ENCODE data around the gene LIPF. TPM values are rescaled to one million over a fixed set of nuclear protein-coding genes. Genes with fewer than 3 reads are reported as not detected.

Gene LIPF
- total RNA-seq, 2 donors from 2014 or later = not detected

DNA sequence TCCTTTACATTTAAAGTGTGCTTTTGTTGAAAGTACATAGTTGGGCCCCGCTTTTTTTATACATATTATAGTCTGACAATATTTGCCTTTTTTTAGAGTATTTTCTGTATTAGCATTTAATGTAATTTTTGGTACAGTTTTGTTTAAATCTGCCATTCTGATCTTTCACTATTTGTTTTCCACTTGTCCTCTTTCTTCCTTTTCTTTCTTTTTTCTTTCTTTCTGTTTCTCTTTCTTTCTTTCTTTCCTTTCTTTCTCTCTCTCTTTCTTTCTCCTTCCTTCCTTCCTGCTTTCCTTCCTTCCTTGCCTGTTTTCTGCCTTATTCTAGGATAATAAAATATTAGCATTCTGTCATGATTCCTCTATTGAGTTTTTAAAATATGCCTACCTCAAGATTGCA lies 51.3 kb downstream of the LIPF start:
- TF ChIP-seq, protein P1, sequence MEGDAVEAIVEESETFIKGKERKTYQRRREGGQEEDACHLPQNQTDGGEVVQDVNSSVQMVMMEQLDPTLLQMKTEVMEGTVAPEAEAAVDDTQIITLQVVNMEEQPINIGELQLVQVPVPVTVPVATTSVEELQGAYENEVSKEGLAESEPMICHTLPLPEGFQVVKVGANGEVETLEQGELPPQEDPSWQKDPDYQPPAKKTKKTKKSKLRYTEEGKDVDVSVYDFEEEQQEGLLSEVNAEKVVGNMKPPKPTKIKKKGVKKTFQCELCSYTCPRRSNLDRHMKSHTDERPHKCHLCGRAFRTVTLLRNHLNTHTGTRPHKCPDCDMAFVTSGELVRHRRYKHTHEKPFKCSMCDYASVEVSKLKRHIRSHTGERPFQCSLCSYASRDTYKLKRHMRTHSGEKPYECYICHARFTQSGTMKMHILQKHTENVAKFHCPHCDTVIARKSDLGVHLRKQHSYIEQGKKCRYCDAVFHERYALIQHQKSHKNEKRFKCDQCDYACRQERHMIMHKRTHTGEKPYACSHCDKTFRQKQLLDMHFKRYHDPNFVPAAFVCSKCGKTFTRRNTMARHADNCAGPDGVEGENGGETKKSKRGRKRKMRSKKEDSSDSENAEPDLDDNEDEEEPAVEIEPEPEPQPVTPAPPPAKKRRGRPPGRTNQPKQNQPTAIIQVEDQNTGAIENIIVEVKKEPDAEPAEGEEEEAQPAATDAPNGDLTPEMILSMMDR (IDR thresholded peaks at IDR 0.05) = no peak
- no peak for DNase-seq (ENCODE audit: low spot score)
- Histone ChIP-seq H3K27me3 (replicated peaks; ENCODE audit: insufficient read depth) (no peaks in the 10 kb centered on the region), H3K4me1 (ENCODE audit: control insufficient read depth in 1 of 2, low read depth in 2 of 2) (no peaks in the 10 kb centered on the region), H3K9me3 (no peaks in the 10 kb centered on the region), H3K27ac (no peak overlapping the region), H3K4me3 (no peak overlapping the region), H3K36me3 (no peaks in the 10 kb centered on the region)
- no peak for ATAC-seq (ENCODE audit: insufficient number of reproducible peaks, low FRiP score, low read depth)

DNA sequence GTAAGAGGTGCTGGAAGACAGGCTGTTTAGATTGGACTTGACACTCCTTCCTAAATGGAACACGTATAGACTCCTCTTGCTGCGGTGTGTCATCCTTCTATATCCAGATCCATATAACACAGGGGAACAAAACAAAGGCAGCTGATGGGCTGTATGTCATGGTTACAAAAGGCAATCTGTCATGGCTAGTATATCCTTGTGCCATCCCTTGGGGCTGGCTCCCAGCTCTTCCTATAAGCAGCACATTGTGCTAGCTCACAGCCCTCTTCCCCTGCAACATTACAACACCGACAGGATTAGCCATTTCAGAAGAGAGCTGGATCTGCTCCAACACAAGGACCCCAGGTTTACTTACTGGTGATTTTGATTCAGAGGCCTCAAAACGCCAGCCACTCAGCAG lies 57.1 kb downstream of the LIPF start:
- Histone ChIP-seq H3K4me3 (no peak overlapping the region), H3K27me3 (replicated peaks; ENCODE audit: insufficient read depth) (no peaks in the 10 kb centered on the region), H3K4me1 (ENCODE audit: control insufficient read depth in 1 of 2, low read depth in 2 of 2) (no peaks in the 10 kb centered on the region), H3K9me3 (no peaks in the 10 kb centered on the region), H3K27ac (no peak overlapping the region), H3K36me3 (no peaks in the 10 kb centered on the region)
- ATAC-seq (ENCODE audit: insufficient number of reproducible peaks, low FRiP score, low read depth) (no peak), DNase-seq (ENCODE audit: low spot score) (no peak)
- TF ChIP-seq, protein P1 (IDR thresholded peaks at IDR 0.05) = no peak

DNA sequence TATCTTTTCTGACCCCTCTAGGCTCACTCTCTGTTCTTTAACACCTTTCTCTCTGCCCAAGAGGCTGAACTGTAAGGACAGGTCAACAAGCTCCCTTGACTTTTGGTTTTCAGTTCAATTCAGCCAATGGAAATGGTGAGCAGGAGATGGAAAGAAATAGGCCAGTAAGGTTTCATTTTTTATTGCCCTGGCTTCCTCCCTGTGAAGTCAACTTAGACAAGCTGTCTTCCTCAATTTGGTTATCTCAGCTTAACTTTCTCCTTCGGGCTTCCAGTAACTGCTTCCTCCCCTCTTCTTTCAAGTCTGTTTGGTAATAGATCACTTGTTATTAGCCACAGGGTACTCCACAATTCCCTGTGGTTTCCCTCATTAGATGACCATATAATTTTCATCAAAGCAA lies 61.6 kb downstream of the LIPF start:
- ATAC-seq (ENCODE audit: insufficient number of reproducible peaks, low FRiP score, low read depth) = no peak
- no peaks in the 10 kb centered on the region for H3K36me3 ChIP-seq
- no peaks in the 10 kb centered on the region for H3K9me3 ChIP-seq

DNA sequence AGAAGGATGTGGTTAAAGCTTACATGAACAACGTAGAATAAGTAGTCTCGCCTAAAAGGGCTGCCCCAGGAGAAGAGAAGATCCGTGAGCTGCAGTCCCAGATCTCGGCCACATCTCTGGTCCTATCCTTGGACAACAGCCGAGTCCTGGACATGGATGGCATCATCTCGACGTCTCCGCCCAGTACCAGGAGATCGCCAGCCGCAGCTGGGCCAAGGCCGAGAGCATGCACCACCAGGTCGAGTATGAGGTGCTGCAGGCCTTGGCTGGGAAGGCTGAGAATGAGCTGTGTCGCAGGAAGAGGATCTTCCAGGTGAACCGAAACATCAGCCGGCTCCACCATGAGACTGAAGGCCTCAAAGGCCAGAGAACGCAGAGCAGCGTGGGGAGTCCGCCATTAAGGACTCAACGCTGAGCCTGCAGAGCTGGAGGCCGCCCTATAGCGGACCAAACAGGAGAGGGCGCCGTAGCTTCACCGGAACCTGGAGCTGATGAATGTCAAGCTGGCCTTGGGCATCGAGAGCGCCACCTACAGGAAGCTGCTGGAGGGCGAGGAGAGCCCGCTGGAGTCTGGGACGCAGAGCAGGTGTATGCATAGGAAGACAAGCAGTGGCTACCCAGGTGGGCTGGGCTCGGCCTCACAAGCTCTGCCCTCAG lies 64.0 kb downstream of the LIPF start:
- ATAC-seq (ENCODE audit: insufficient number of reproducible peaks, low FRiP score, low read depth) (no peak), DNase-seq (ENCODE audit: low spot score) (no peak)
- TF ChIP-seq, protein P1 (IDR thresholded peaks at IDR 0.05) = no peak
- no peaks in the 10 kb centered on the region for H3K36me3 ChIP-seq
- no peaks in the 10 kb centered on the region for H3K4me1 ChIP-seq (ENCODE audit: control insufficient read depth in 1 of 2, low read depth in 2 of 2)
- no peak overlapping the region for H3K27ac ChIP-seq
- H3K9me3 ChIP-seq = no peaks in the 10 kb centered on the region
- no peaks in the 10 kb centered on the region for H3K27me3 ChIP-seq (replicated peaks; ENCODE audit: insufficient read depth)
- no peak overlapping the region for H3K4me3 ChIP-seq

More for the DNA sequence above, 61.6 kb downstream of the LIPF start:
- Histone ChIP-seq H3K4me3 (no peak overlapping the region), H3K4me1 (ENCODE audit: control insufficient read depth in 1 of 2, low read depth in 2 of 2) (no peaks in the 10 kb centered on the region), H3K27me3 (replicated peaks; ENCODE audit: insufficient read depth) (no peaks in the 10 kb centered on the region), H3K27ac (no peak overlapping the region)
- TF ChIP-seq, protein P1 (IDR thresholded peaks at IDR 0.05) = no peak
- DNase-seq (ENCODE audit: low spot score) = no peak

Other genes starting within 250 kb of the LIPF start
- 1 to 10 TPM; 6.2 to 9.4 TPM for gene RNLS, start 81.1 kb upstream of the LIPF start, total RNA-seq
- gene LIPJ, start 77.7 kb upstream of the LIPF start, total RNA-seq = under 1 TPM in 1 of 2 donors, not detected in 1; 0.27 TPM
- gene LIPK, start 41.8 kb downstream of the LIPF start, total RNA-seq = not detected
- not detected for gene LIPN, start 95.6 kb downstream of the LIPF start, total RNA-seq
- not detected for gene LIPM, start 138.3 kb downstream of the LIPF start, total RNA-seq
- gene ANKRD22, start 187.4 kb downstream of the LIPF start, total RNA-seq = not detected
- 10 to 100 TPM in 1 of 2 donors, 1 to 10 TPM in 1; 2.2 to 10.0 TPM for gene STAMBPL1, start 215.8 kb downstream of the LIPF start, total RNA-seq